ENCODE results near the gene ANKRD11. TPM values are rescaled to one million over a fixed set of nuclear protein-coding genes. Genes with fewer than 3 reads are reported as not detected.

Gene ANKRD11
- total and polyA plus RNA-seq, 7 donors: 30.6 to 161 (median 42.8) TPM

DNA sequence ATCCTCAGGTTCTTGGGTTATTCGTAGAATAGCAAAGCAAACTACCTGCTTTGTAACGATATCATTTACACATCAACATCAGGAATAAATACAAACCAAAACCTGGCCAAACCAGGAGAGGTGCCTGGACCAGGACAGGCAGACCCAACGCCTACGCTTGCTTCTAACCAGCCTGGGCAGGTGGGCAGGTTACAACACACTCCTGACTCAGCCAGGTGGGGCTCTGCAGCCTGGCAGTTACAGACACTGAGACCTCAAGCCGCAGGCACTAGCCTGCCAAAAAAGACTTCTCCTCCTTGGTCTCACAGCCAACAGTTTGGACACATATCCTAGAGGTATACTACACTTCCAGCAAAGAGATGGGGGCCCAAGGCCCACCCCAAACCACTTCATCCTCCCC lies 14.0 kb downstream of the ANKRD11 start:
- Histone ChIP-seq H3K27ac (no peak overlapping the region), H3K9me3 (no peaks in the 10 kb centered on the region), H3K27me3 (no peaks in the 10 kb centered on the region), H3K4me3 (no peak overlapping the region), H3K36me3 (no peaks in the 10 kb centered on the region), H3K4me1 (peaks cover 0 to 67% (median 44%) of the 10 kb centered on the region in 4 donors)
- TF ChIP-seq, protein P1, sequence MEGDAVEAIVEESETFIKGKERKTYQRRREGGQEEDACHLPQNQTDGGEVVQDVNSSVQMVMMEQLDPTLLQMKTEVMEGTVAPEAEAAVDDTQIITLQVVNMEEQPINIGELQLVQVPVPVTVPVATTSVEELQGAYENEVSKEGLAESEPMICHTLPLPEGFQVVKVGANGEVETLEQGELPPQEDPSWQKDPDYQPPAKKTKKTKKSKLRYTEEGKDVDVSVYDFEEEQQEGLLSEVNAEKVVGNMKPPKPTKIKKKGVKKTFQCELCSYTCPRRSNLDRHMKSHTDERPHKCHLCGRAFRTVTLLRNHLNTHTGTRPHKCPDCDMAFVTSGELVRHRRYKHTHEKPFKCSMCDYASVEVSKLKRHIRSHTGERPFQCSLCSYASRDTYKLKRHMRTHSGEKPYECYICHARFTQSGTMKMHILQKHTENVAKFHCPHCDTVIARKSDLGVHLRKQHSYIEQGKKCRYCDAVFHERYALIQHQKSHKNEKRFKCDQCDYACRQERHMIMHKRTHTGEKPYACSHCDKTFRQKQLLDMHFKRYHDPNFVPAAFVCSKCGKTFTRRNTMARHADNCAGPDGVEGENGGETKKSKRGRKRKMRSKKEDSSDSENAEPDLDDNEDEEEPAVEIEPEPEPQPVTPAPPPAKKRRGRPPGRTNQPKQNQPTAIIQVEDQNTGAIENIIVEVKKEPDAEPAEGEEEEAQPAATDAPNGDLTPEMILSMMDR (IDR thresholded peaks at IDR 0.05): no peak
- TF ChIP-seq POLR2AphosphoS5 (IDR thresholded peaks at IDR 0.05): no peak
- TF ChIP-seq EP300 (IDR thresholded peaks at IDR 0.05): no peak
- TF ChIP-seq POLR2A (IDR thresholded peaks at IDR 0.05): no peak
- intact Hi-C loops (cut with DNase I): no loop called here
- WGBS, 2 donors: 73 to 81% methylated on average over 5 of the region's 5 CpGs
- DNase-seq: no peak

DNA sequence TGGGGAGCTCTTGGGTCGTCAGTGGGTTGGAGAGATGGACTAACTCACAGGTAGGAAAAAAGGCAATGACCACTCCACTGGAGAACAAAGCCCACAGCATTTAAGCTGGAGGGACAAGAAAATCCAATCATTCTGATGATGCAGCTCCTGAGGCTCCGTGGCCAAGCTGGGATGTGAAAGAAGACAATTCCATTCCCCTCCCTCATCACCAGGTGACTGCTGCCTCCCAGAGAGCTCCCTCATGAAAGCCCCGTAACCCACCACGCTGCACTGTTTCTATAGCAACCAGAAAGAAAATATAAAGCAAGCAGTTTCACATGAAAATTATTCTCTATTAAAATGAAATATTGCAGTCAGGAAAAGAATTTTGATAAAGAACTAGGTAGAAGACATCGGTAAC lies 15.2 kb downstream of the ANKRD11 start:
- no peaks in the 10 kb centered on the region for H3K36me3 ChIP-seq
- no peak for DNase-seq
- intact Hi-C loops (cut with DNase I): no loop called here
- H3K27ac ChIP-seq: no peak overlapping the region
- H3K4me1 ChIP-seq: peaks cover 0 to 76% (median 50%) of the 10 kb centered on the region in 4 donors
- H3K27me3 ChIP-seq: no peaks in the 10 kb centered on the region
- no peak for TF ChIP-seq POLR2A (IDR thresholded peaks at IDR 0.05)
- no peak for TF ChIP-seq EP300 (IDR thresholded peaks at IDR 0.05)
- TF ChIP-seq POLR2AphosphoS5 (IDR thresholded peaks at IDR 0.05): no peak
- TF ChIP-seq, protein P1 (IDR thresholded peaks at IDR 0.05): no peak
- no peak overlapping the region for H3K4me3 ChIP-seq
- 74 to 84% methylated on average over 5 of the region's 5 CpGs for WGBS, 2 donors
- H3K9me3 ChIP-seq: no peaks in the 10 kb centered on the region

DNA sequence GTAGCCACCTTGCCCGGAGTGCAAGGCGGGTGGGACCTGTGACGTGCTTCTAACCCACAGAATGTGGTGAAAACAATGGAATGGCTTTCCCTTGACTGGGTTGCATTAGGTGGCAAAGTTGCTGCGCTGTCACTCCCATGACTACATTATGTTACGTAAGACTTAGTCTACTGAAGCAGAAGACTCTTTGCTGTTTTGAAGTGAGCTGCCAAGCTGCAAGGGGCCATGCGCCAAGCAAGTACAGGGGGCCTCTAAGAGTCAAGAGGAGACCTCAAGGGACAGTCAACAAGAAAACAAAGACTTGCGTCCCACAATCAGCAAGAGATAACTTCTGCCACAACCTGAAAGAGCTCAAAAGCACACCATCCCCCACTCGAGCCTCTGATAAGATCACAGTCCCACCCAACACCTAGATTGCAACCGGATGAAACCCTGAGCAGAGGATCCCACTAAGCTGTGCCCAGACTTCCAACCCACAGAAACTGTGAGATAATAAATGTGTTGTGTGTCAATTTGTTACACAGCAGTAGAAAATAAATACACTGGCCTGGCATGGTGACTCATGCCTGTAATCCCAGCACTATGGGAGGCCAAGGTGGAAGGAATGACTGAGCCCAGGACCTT lies 16.5 kb downstream of the ANKRD11 start:
- no peak overlapping the region for H3K4me3 ChIP-seq
- H3K27ac ChIP-seq: no peak overlapping the region
- DNase-seq: no peak
- H3K27me3 ChIP-seq: no peaks in the 10 kb centered on the region
- H3K4me1 ChIP-seq: peaks cover 0 to 74% (median 46%) of the 10 kb centered on the region in 4 donors
- H3K36me3 ChIP-seq: no peaks in the 10 kb centered on the region
- no peaks in the 10 kb centered on the region for H3K9me3 ChIP-seq
- intact Hi-C loops (cut with DNase I): no loop called here
- 76 to 84% methylated on average over 9 of the region's 9 CpGs for WGBS, 2 donors
- TF ChIP-seq, protein P1 (IDR thresholded peaks at IDR 0.05): no peak
- no peak for TF ChIP-seq POLR2AphosphoS5 (IDR thresholded peaks at IDR 0.05)

DNA sequence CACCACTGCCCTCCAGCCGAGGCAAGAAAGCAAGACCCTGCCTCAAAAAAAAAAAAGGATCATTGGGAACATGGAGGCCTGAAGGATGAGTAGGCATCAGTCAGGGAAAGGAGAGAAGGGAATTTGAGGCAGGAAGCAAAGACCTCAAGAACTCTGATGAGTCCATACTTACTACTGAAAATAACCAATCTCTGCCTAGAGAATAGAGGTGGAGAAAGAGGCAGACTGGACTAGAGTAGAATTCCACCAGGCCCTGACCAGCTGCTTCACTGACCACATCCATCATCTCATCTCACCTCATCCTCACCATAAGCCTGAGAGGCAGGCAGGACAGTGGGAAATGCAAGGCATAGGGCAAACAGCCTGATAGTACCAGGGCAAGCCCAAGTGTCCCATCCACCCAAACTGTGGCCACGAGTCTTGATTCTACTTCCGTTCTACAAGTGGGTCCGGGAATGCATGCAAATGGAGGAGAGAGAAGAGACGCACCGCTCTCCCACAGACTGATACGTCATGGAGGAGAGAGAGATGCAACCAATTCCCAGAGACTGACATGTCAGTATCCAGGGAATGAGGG lies 17.1 kb downstream of the ANKRD11 start:
- intact Hi-C loops (cut with DNase I): no loop called here

More for the DNA sequence above, 17.1 kb downstream of the ANKRD11 start:
- Histone ChIP-seq H3K4me3 (no peak overlapping the region), H3K36me3 (no peaks in the 10 kb centered on the region), H3K9me3 (no peaks in the 10 kb centered on the region), H3K27ac (no peak overlapping the region), H3K27me3 (no peaks in the 10 kb centered on the region), H3K4me1 (peaks cover 0 to 74% (median 47%) of the 10 kb centered on the region in 4 donors)
- TF ChIP-seq POLR2AphosphoS5 (IDR thresholded peaks at IDR 0.05) (no peak), EP300 (IDR thresholded peaks at IDR 0.05) (no peak), POLR2A (IDR thresholded peaks at IDR 0.05) (no peak)
- TF ChIP-seq, protein P1 (IDR thresholded peaks at IDR 0.05): no peak
- DNase-seq: no peak
- WGBS, 2 donors: 96% methylated on average over 7 of the region's 7 CpGs
